Measurements from ENCODE around the gene CBFA2T3.
A peak's percentile ranks its signal among the peaks of the same experiment; 100 is the strongest.

The CBFA2T3 gene

DNA sequence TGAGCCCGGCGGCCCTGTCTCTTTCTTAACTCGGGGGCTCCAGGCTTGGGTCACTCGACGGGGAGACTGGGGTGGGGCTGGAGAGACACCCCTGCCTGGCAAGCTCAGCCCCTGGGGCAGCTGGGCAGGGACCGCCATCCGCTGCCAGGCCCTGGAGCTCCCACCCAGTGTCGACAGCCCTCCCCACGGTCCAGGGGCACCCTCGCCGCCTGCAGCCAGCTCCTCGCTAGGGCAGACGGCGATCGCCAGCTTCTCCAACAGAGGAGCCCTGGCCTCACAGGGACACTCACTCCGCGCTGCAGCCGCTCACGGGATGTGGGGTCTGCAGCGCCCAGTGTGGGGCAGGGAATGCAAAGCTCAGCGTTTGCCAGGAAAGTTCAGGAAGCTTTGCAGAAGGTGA, 149.3 kb downstream of the CBFA2T3 start:
- Mint-ChIP-seq H3K27ac (no peak overlapping the region), H3K9me3 (no peaks in the 10 kb centered on the region), H3K36me3 (peaks cover 27% of the 10 kb centered on the region), H3K27me3 (no peaks in the 10 kb centered on the region), H3K4me1 (no peaks in the 10 kb centered on the region), H3K4me3 (no peak overlapping the region)
- no peak for ATAC-seq

DNA sequence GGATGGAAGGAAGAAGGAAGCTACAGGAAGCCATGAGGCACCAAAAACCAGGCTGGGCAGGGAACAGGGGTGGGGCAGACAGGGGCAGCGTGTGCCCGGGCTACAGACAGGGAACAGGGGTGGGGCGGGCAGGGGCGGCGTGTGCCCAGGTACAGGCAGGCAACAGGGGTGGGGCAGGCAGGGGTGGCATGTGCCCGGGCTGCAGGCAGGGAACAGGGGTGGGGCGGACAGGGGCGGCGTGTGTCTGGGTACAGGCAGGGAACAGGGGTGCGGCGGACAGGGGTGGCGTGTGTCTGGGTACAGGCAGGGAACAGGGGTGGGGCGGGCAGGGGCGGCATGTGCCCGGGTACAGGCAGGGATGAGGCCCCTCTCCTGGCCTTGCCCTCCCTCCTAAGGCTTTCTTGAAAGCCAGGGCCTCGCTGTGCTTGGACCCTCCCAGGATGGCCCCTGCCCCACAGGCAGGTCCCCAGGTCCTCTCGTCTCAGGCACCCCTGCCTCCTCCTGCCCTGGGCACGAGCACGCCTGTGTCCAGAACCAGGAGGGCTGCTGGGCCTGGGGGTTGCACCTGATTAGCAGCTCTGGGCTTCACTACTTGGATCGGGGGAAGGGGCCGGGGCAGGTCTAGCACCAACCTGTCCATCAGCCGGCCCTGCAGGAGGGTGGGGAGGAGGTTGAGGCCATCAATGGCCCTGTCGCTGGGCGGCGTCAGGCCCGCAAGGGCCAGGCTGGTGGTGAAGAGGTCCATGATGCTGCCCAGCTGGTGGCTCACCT, 150.8 kb downstream of the CBFA2T3 start:
- H3K27me3 Mint-ChIP-seq = no peaks in the 10 kb centered on the region
- no peaks in the 10 kb centered on the region for H3K4me1 Mint-ChIP-seq
- no peak overlapping the region for H3K4me3 Mint-ChIP-seq
- H3K27ac Mint-ChIP-seq = no peak overlapping the region
- H3K9me3 Mint-ChIP-seq = no peaks in the 10 kb centered on the region
- peak; percentile 56 for ATAC-seq
- peaks cover 38% of the 10 kb centered on the region for H3K36me3 Mint-ChIP-seq

DNA sequence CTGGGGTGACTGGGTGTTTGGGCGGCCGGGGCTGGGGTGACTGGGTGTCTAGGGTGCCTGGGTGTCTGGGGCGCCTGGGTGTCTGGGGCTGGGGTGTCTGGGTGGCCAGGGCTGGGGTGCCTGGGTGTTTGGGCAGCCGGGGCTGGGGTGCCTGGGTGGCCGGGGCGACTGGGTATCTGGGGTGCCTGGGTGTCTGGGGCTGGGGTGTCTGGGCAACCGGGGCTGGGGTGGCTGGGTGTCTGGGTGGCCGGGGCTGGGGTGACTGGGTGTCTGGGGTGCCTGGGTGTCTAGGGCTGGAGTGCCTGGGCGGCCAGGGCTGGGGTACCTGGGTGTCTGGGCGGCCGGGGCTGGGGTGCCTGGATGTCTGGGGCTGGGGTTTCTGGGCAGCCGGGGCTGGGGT, 151.9 kb downstream of the CBFA2T3 start:
- Mint-ChIP-seq H3K9me3 (no peaks in the 10 kb centered on the region), H3K27ac (no peak overlapping the region), H3K36me3 (peaks cover 33% of the 10 kb centered on the region), H3K4me1 (no peaks in the 10 kb centered on the region), H3K4me3 (no peak overlapping the region), H3K27me3 (no peaks in the 10 kb centered on the region)
- ATAC-seq = peak; percentile 53

Measured in stimulated activated memory B cell treated with anti-CD40 and anti-IgM and Interleukin-4, amounts not matched to agents 10 μg/mL and 1 μg/mL and 100 μg/mL, for 72 hours (primary cell).